LNCAP (cell line): Measurements from ENCODE around the gene GRM8.

ENCODE experiments used
- TF ChIP-seq, protein P1 (sequence below): fragments of 450-650 bp; IDR thresholded peaks from 2 replicates; pipeline ENCODE4 v1.5.1; 2017; ENCODE audit warnings: mild to moderate bottlenecking

Gene GRM8

DNA sequence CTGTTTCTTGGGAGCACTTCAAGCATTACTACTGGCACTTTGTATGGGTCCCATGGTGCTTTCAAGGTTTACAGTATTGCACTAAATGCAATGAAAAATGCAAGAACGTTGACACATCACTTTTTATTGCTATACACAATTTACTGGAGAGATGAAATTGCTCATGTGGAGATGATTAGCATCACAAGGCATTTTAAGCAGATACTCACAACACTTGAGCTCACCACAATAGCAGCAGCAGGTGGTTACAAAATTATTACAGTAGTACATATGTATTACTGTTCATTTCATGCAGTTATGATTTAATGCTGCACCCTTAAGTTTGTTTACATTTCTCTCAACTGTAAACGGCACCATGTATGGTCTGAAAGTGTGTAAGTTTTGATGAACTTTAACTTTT lies 537.7 kb downstream of the GRM8 start:
- TF ChIP-seq, protein P1, sequence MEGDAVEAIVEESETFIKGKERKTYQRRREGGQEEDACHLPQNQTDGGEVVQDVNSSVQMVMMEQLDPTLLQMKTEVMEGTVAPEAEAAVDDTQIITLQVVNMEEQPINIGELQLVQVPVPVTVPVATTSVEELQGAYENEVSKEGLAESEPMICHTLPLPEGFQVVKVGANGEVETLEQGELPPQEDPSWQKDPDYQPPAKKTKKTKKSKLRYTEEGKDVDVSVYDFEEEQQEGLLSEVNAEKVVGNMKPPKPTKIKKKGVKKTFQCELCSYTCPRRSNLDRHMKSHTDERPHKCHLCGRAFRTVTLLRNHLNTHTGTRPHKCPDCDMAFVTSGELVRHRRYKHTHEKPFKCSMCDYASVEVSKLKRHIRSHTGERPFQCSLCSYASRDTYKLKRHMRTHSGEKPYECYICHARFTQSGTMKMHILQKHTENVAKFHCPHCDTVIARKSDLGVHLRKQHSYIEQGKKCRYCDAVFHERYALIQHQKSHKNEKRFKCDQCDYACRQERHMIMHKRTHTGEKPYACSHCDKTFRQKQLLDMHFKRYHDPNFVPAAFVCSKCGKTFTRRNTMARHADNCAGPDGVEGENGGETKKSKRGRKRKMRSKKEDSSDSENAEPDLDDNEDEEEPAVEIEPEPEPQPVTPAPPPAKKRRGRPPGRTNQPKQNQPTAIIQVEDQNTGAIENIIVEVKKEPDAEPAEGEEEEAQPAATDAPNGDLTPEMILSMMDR, result no peak

DNA sequence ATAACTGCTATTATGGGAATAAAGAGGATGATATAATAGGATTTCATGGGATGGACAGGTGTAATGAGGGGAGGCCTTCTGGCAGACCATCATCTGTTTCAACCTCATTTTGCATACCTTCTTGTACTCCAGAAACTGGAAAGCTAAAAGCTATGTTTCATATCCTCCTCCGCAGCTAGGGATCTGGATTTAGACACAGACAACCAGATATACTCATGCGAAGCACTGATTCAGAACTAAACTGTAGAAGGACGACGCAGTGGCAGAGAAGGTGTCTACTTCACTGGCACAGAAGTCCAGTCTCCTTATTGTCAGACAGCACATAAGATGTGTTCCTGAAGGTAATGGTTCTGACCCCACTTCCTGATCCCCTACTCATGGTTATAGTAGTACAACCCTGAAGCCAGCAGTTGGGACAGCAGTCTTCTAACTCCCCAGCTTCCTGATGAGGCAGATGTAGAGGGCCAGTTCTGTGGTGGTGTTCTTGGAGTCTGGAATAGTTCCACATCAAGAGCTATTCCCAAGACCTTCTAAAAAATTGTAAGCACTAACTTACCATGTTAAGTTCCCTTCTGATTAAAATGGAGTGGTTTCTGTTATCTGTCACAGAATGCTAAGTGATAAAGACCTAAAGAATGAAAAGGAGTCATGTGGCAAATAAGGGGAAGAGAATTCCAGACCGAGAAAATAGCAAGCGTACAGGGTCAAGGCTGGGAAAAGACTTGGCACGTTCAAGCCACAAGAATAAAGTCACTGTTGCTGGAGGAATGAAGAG lies 550.3 kb downstream of the GRM8 start:
- TF ChIP-seq, protein P1, result no peak

DNA sequence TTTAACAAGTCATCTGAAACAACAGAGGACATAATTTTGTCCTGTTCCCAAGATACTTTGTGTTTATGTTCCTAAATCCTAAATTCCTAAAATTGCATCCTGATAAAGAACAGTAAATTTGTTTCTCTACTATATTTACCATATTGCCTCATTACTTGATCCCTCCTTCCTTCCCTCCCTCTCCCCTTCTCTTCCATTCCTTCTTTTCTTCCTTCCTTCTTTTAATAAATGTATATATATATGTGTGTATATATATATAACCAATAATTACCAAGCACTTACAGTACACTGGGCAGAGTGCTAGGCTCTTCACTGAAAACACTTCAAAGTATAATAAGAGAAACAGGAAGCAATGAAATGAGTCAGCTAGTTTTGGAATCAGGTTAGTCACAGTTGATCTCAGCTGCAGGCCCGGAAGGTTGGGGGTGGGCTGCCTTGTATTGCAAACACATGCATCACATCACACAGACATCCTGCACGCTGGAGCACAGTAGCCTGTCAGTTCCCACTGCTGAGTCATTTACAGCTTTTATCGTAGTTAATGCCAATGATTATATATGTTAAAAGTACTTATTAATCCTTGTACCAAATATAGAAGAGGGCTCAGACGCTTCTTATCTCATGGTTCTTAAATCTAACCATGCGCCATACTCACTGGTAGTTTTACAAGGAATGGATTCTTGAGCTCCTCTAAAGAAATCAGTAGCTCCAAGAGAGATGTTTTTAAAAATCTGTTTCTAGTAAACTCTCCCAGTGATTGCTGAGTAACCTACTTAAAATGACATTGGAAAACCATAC lies 551.7 kb downstream of the GRM8 start:
- TF ChIP-seq, protein P1, result no peak

DNA sequence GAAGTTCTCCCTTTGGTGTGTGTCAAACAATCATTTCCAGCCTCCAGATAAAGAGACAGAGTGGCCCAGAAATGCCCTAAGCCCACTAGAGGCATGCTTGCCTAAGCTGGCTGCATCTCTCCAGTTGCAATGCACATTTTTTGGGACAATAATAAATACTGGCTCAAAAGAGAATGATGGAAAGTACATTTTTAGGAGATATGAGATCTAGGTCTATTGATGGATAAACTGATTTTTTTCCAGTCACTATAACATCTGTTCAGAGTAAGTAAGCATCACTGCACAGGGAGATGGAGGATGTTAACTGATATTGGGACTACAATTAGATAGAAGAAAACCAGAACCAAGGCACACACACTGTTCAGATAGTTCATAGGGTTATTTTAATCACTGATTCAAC lies 553.0 kb downstream of the GRM8 start:
- TF ChIP-seq, protein P1, result no peak

DNA sequence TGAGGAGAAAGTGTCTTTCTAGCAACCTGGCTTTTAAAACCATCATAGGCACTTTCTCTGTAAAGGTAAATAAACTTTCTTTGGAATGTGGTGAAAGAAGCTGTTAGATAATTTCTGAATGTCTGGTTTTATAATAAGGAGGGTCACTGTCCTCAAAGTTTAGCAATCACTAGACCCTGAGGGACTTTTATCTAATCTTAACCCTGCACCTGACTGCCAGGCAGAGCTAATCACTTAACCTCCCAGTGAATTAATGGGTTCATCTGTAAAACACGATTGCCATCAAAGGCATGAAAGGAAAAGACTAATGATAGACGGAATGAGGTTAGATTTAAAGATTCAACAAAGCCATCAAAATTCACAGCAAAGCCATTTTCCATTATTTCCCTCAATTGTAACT lies 553.8 kb downstream of the GRM8 start:
- TF ChIP-seq, protein P1, result no peak

DNA sequence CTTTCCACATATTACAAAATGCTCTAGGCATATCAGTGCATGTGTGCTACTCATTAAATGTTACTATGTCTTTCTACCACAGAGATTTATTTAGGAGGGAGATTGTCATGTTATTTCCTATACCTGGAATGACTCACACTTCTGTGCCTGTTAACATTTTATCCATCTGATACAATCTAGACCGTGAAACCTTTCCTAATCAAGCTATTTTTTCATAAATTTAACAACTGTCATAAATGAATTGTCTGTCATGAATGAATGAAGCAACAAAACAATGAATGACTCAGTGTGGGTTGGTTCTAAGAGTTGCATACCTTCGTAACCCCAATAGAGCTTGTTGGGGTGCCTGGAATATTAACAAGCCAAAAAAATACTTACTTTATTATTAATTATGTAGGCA lies 554.3 kb downstream of the GRM8 start:
- TF ChIP-seq, protein P1, result no peak

DNA sequence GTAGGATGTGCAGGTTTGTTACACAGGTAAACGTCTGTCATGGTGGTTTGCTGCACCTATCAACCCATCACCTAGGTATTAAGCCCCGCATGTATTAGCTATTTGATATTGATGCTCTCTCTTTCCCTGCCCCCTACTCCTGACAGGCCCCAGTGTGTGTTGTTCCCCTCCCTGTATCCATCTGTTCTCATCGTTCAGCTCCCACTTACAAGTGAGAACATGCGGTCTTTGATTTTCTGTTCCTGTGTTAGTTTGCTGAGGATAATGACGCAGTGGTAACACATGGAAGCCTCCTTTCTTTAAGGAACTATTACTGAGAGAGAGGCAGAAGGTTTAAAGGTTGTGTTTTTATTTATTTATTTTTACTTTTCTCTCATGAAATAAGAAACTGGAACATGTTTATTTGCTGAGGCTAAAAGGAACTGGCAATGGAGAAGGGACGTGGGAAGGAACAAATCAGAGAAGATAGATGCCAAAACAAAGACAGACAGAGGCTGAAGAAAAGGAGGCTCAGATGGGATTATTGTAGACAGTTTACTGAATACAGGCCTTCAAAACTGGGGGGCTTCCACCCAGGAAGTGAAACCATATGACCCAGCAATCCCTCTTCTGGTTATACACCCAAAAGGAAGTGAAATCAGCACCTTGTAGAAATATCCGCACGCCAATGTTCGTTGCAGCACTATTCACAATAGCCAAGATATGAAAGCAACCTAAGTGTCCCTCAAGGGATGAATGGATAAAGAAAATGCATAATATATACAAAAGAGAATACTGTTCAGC lies 556.3 kb downstream of the GRM8 start:
- TF ChIP-seq, protein P1, result no peak
